GM20000 (cell line): ENCODE data around the gene MGST1.
"Not testable (repeated sequence)": the region's sequence is repeated elsewhere in the genome, so short reads cannot be mapped to it uniquely, and the experiment has no call there.

ENCODE experiments used
- DNase-seq: peaks from one replicate; pipeline ENCODE4 v3.0.0; 2012; ENCODE audit warnings: low spot score
- TF ChIP-seq, protein P1 (sequence below): IDR thresholded peaks from 2 replicates; pipeline ENCODE4 v1.5.1; 2012; ENCODE audit warnings: mild to moderate bottlenecking, control low read depth; ENCODE audit errors: extremely low read depth, missing control alignments

The MGST1 gene

DNA sequence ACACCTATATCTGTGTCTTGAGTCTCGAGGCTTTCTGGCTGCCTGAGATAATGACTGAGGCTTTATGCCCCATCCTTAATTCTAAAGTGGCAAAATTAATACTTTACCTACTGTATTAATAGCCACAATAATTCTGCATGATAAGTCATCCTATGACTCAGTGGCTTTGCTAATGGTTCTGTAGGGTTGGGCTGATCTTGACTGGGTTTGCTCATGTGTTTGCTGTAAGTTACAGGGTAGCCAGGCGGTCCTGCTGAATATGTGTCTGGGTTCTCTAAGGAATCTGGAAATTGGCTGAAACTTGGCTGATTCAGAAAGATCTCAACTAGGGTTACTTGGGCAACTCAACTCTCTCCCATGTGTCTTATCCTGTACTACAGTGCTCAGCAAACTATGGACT, 21.7 kb downstream of the MGST1 start:
- DNase-seq = no peak
- TF ChIP-seq, protein P1, sequence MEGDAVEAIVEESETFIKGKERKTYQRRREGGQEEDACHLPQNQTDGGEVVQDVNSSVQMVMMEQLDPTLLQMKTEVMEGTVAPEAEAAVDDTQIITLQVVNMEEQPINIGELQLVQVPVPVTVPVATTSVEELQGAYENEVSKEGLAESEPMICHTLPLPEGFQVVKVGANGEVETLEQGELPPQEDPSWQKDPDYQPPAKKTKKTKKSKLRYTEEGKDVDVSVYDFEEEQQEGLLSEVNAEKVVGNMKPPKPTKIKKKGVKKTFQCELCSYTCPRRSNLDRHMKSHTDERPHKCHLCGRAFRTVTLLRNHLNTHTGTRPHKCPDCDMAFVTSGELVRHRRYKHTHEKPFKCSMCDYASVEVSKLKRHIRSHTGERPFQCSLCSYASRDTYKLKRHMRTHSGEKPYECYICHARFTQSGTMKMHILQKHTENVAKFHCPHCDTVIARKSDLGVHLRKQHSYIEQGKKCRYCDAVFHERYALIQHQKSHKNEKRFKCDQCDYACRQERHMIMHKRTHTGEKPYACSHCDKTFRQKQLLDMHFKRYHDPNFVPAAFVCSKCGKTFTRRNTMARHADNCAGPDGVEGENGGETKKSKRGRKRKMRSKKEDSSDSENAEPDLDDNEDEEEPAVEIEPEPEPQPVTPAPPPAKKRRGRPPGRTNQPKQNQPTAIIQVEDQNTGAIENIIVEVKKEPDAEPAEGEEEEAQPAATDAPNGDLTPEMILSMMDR = no peak

DNA sequence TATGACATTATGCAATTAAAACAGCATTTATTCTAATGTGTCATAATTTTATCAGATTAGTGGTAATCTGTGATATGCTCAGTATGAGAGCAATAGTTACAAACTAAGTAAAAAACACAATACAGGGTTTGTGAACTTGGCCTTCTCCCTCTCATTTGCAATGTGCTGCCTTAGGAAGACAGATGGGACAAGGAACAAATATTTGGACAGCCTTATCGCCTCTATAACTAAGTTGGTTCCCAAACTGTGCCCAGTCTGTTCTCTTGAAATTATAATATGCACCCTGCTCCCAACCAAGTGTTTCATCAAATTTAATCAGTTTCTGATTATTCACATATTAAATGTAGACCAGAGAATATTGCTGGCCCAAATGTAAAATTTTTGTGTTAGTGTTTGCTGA, 22.7 kb downstream of the MGST1 start:
- TF ChIP-seq, protein P1 = no peak
- DNase-seq = no peak

DNA sequence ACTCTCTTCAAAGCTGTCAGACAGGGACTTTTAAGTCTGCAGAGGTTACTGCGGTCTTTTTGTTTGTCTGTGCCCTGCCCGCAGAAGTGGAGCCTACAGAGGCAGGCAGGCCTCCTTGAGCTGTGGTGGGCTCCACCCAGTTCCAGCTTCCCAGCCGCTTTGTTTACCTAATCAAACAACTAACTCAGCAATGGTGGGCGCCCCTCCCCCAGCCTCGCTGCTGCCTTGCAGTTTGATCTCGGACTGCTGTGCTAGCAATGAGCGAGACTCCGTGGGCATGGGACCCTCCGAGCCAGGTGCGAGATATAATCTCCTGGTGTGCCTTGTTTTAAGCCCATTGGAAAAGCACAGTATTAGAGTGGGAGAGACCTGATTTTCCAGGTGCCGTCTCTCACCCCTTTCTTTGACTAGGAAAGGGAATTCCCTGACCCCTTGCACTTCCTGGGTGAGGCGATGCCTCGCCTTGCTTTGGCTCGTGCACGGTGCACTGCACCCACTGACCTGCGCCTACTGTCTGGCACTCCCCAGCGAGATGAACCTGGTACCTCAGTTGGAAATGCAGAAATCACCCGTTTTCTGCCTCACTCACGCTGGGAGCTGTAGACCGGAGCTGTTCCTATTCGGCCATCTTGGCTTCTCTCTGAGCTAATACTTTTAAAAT, 35.3 kb downstream of the MGST1 start:
- DNase-seq = not testable (repeated sequence)

DNA sequence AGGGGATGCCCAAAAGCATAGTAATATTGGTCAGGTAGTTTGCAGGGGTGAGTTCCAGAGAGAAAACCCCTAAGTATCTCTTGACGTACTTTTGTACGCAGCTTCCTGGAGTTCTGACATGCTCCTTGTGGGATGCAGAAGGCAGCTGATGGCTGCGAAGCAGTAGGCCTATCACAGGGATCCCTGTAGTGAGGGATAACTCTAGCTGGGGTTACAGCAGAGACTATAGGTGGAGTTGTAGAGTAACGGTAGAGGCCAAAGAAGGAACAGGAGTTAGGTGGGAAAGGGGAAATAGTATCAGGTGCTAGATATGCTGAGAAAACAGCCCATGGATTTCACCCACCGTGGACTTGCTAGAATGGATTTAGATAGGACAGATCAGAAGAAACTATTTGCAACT, 37.3 kb downstream of the MGST1 start:
- TF ChIP-seq, protein P1 = no peak
- no peak for DNase-seq

DNA sequence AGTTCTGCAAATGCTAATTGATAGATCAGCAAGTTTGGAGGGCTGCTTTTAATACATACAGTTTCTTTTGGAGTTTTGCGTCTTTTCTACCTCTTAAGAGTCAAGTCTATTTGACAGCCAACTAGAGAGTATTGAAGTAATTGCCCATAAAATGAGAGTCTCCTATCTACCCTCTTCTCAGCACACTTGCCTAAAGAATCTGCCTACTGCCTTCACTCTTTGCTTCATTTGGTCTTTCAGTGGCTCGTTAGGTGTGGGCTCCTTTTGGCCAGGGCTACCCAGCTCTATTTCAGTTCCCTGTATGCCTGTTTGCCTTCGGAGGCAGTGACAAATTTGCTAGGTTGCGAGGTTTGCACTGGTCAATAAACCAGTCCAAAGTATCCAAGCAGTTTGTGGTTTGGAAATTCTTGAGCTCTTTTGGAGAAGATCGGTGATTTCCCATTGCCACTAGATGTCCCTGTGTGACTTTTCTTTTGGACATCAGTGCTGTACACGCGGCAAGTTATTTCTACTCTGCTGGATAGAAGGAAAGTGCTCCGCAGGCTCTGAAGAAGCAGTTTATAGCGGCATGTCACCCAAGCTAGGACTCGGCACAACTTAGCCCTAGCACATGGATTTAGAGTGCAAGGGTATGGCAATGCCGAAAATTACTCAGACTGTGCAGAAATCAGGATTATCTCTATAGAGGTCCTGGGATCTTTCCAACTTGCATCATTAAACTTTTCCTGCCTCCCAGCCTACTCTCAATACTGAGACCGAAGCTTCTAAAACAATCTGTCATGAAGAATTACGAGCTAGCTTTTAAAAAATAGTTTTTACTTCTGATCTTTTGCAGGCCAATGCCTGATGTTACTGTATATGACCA, 38.6 kb downstream of the MGST1 start:
- no peak for DNase-seq
- TF ChIP-seq, protein P1 = peak; percentile 7

DNA sequence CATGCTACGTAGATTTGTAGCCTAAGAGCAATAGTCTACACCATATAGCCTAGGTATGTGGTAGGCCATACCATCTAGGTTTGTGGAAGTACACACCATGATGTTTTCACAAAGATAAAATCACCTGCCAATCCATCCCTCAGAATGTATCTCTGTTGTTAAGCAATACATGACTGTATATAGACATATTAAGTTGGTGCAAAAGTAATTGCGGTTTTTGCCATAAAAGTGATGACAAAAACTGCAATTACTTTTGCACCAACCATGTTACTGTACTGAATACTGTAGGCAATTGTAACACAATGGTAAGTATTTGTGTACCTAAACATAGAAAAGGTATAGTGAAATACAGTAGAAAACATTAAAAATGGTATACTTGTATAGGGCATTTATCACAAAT, 40.5 kb downstream of the MGST1 start:
- DNase-seq = no peak
- TF ChIP-seq, protein P1 = no peak

DNA sequence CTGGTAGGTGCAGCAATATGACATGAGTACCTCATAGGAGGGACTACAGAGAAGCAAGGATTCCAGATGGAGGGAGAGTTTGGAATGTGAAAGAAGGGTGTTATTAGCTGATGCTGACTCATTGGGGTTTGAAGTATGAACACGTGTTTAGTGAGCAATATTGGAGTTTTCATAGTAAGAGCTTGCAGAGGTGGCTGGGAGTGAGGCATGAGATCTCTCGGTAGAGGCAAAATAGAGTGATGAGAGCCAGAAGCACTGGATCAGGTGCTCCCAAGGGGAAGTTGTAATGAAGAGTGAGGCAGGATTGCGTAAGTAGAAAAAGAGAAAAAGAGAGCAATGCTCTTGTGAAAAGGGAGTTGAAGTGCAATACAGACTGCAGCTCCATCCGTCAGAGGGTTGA, 42.1 kb downstream of the MGST1 start:
- no peak for DNase-seq

More for the DNA sequence above, 42.1 kb downstream of the MGST1 start:
- TF ChIP-seq, protein P1 = no peak
